Measurements from ENCODE around the gene BCL3.
"Not testable (repeated sequence)": the region's sequence is repeated elsewhere in the genome, so short reads cannot be mapped to it uniquely, and the experiment has no call there.

The BCL3 gene

DNA sequence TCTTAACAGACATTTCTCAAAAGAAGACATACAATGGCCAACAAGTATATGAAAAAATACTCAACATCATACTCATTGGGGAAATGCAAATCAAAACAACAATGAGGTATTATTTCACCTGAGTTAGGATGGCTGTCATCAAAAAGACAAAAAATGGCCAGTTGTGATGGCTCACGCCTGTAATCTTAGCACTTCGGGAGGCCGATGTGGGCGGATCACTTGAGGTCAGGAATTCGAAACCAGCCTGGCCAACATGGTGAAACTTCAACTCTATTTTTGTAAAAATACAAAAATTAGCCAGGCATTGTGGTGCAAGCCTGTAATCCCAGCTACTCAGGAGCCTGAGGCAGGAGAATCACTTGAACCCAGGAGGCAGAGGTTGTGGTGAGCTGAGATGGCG is 27.6 kb upstream of the BCL3 start:
- no peak for DNase-seq (ENCODE audit: low read depth in 2 of 2)

DNA sequence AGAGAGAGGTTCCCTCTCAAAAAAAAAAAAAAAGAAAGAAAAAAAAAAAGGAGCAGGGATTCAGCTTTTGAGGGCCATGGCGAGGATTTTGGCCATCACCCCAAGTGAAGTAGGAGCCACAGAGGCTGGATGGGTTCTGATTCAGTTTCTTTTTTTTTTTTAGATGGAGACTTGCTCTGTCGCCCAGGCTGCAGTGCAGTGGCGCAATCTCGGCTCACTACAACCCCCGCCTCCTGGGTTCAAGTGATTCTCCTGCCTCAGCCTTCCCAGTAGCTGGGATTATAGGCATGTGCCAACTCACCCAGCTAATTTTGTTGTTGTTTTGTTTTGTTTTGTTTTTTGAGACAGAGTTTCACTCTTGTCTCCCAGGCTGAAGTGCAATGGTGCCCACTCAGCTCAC is 27.1 kb upstream of the BCL3 start:
- DNase-seq (ENCODE audit: low read depth in 2 of 2), result not testable (repeated sequence)

DNA sequence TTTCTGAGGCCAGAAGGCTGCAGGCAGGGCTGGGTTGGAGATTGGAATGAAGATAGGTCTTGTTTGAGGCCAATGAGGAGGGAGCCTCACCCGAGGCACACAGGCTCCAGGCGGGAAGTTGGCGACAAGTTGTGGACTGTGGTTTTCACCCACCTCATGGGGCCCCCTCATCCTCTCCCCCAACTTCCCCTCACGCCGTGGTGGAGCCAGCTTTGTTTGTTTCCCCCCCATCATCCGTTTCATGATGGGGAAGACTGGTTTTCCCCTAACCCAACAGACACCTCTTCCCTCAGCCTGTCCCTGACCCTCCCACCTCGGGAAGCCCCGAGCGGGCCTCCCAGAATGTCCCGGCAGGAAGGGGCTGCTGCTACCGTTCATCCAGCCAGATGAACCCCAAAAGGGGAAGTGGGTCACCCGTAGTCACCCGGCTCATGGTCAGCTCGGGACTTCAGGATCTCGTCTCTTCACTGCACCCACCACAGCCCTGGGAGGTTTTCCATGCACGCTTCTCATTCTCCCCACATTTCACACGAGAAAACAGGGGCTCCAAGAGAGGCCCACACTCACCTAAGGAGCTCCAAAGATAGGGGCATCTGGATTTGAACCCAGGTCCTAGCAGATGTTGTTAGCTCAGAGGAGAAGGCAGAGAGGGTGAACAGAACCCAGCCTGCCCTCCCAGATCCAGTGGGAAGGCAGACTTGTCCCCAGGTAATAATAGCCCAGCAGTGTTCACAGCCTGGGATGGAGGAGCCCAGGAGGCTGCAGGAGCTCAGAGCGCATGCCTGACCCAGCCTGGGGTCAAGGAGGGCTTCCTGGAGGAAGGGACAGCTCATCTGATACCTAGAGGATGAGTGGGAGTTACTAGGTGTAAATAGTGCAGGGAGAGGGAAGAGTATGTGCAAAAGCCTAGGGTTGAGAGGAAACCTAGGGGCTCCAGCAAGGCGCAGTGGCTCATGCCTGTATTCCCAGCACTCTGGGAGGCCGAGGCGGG is 26.1 kb upstream of the BCL3 start:
- no peak for DNase-seq (ENCODE audit: low read depth in 2 of 2)

DNA sequence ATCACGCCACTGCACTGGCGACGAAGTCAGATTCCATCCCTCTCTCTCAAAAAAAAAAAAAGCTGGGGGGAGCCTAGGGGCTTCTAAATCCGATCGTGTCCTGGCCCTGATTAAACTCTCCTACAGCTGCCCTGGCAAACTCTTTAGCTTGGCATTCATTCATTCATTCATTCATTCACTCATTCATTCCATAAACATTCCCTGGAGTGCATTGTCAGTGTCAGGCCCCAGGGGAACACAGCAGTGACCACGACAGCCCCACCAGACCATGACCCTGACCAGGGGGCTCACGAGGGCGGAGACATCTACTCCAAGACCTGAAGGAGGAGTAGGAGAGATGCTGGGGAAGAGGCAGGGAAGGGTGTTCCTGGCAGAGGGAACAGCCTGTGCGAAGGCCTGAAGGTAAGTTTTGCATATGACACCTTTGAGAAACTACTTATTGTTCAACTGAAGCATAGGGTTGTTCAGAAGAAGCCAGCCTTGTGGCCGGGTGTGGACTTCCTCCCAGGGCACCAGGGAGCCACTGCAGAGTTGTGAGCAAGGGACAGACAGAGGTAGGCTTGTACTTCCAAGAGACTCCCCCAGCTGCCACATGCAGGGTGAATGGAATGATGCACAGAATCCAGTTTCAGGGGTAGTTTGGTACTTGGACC is 25.1 kb upstream of the BCL3 start:
- no peak for DNase-seq (ENCODE audit: low read depth in 2 of 2)

DNA sequence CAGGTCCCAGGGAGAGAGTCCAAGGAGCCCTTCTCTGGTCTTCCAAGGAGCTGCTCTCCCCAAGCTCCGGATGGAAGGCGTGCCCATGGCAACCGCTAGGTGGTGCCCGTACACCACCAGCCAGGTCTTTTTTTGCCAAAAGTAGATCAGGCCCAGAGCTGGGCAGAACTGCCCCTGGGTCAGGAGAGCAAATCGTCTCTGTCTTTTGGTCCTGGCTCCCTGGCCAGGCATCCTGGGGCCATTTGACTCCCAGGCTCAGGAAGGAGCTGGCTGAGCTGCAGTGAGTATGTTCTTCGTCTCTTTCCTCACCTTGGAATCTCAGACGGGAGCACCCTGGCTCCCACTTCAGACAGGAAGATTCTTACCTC is 24.6 kb upstream of the BCL3 start:
- DNase-seq (ENCODE audit: low read depth in 2 of 2), result peak; percentile 65 to 74

DNA sequence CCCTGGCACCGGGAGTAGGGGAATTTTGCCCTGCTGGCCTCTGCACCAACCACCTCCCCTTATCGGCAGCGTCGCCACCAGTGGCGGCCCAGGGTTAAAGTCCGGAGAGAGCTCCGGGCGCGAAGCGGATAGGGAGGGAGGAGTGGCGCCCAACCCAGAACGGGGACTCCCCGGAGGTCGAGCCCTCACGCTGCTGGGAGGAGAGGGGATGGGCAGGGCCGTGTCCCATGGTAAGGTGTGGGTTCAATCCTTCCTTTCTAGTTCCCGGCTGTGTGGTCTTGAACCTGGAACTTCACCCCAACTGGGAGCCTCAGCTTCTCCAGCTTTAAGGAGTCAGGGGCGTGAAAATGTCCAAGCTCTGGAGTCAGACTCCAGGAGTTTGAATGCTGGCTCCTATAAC is 23.3 kb upstream of the BCL3 start:
- DNase-seq (ENCODE audit: low read depth in 2 of 2), result no peak

DNA sequence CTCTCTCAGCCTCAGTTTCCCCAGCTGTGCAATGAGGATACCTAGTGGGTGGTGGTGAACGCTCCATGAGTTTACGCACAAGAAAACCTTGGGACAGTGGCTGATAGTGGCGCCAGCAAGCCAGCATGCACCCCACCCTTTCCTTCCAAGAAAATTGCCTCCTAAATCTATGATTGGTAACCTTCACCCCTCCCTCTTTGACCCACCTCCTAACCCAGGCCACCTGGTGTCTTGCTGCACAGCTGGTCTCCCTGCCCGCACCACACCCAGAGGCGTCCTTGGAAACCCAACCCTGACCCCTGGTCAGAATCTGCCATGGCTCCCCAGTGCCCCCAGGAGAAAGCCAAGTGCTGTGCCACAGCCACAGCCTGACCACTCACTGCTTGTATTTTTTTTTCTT is 22.8 kb upstream of the BCL3 start:
- DNase-seq (ENCODE audit: low read depth in 2 of 2), result no peak

DNA sequence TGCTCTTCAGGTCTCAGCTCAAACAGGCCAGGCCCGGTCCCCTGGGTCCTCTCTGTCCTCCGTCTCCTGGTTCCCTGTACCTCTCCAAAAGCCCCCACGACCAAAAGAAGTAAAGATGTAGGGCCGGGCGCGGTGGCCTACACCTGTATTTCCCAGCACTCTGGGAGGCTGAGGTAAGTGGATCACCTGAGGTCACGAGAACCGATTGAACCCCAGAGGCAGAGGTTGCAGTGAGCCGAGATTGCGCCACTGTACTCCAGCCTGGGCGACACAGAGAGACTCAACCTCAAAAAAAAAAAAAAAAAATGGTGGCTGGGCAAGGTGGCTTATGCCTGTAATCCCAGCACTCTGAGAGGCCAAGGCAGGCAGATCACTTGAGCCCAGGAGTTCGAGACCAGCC is 22.0 kb upstream of the BCL3 start:
- no peak for DNase-seq (ENCODE audit: low read depth in 2 of 2)

DNA sequence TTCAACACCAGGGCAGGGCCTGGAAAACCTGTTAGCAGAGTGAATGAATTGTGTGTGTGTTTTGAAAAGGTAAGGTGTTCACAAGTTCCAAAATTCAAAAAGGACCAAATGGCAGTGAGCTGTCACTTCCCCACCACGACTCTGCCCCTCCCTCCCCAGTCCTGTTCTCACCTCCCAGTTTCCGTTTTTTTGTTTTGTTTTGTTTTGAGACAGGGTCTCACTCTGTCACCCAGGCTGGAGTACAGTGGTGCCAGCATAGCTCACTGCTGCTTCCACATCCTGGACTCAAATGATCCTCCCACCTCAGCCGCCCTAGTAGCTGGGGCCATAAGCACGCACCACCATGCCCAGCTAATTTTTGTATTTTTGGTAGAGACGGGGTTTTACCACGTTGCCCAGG is 20.3 kb upstream of the BCL3 start:
- no peak for DNase-seq (ENCODE audit: low read depth in 2 of 2)

DNA sequence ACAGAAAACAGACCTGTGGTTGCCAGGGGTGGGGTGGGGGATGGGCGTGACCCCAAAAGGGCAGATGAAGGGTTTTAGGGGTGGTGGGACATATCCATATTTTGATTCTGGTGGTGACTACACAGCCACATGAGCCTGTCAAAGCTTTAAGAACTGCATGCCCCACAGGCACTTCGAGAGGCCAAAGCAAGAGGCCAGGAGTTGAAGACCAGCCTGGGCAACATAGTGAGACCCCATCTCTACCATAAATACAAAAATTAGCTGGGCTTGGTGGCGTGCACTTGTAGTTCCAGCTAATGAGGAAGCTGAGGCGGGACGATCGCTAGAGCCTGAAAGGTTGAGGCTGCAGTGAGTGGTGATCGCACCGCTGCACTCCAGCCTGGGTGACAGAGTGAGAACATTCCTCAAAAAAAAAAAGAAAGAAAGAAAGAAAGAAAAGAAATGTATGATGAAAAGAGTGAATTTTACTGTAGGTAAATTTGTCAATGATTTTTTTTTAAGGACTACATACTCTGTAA is 18.9 kb upstream of the BCL3 start:
- DNase-seq (ENCODE audit: low read depth in 2 of 2), result no peak

DNA sequence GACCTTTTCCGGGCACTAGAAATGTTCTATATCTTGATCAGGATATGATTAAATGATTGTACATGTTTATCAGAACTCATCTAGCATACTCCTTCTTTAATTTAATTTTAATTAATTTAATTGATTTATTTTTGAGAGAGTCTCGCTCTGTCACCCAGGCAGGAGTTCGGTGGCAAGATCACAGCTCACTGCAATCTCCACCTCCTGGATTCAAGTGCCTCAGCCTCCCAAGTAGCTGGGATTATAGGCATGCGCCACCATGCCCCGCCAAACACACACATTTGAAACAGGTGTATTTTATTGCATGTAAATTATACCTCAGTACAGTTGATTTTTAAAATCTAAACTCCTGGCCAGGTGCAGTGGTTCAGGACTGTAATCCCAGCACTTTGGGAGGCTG is 17.4 kb upstream of the BCL3 start:
- DNase-seq (ENCODE audit: low read depth in 2 of 2), result no peak

DNA sequence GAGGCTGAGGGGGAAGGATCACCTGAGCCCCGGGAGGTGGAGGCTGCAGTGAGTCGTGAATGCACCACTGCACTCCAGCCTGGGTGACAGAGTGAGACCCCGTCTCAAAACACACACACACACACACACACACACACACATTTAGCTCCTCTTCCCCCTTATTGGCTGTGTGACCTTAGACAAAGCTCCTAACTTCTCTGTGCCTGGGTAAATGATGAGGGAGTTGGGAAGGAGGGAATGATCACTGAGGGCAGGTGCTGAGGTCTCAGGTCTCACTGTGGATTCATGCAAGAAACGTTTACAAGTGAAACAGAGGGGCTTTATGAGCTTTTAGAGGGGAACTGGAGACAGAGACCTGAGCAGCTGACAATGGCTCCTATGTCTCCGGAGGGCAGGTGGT is 16.9 kb upstream of the BCL3 start:
- DNase-seq (ENCODE audit: low read depth in 2 of 2), result no peak

DNA sequence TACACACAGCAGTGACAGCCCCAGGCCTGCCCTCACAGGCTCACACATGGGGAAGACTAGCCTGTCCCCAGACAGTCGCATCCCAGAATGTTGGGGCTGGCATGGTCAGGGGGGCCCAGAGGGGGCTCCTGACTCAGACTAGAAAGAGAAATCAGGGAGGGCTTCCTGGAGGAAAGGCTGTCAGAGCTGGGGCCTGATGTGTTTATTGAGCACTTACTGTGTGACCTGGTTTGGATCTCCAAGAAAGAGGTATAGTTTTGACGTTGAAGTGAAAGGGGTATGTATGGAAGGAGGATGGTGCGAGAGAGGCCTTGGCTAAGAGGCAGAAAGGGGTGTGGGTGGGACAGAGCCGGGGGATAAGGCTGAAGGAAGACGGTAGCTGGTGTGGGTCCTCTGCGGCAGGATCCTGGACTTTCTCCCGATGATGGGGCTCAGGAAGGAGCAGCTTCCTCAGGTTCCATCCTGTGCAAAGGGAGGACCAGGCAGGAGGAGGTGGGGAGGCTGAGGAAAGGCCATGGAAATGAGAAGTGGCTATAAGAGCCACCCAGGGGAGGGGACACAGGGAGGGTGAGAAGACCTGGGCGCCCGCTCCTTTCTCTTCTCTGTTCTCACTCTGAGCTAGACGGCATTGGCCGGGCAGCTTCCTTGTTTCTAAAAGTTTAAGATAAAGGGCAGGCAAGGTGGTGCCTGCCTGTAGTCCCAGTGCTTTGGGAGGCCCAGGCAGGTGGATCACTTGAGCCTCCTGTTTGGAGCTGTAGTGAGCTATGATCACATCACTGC is 16.1 kb upstream of the BCL3 start:
- no peak for DNase-seq (ENCODE audit: low read depth in 2 of 2)

DNA sequence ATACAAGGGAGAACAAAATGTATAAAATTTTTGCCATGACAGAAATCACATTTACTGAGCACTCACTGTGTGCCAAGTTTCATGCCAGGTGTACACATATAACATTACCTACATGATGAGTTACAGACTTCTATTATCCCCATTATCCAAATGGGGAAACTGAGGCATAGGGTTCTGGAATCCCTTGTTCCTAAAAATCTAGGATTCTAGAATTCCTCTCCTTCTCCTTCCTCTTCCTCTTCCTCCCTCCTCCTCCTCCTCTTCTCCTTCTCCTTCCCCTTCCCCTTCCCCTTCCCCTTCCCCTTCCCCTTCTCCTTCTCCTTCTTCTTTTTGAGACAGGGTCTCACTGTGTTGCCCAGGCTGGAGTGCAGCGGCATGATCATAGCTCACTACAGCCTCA is 14.2 kb upstream of the BCL3 start:
- no peak for DNase-seq (ENCODE audit: low read depth in 2 of 2)

DNA sequence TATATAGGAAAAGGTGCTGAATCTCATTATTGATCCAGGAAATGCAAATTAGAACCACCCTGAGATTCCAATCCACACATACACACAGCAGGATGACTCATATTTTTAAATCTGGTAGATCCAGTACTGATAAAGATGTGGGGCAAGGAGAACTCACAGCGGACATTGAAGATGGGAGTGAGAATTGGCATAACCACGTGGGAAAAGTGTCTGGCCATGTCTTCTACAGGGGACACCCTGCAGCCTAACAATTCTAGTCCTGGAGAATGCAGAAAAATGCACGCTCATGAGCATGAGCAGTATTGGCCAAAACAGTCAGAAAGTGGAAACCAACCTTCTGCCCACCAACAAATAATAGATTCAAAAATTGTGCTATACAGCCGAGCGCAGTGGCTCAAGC is 13.5 kb upstream of the BCL3 start:
- DNase-seq (ENCODE audit: low read depth in 2 of 2), result no peak

DNA sequence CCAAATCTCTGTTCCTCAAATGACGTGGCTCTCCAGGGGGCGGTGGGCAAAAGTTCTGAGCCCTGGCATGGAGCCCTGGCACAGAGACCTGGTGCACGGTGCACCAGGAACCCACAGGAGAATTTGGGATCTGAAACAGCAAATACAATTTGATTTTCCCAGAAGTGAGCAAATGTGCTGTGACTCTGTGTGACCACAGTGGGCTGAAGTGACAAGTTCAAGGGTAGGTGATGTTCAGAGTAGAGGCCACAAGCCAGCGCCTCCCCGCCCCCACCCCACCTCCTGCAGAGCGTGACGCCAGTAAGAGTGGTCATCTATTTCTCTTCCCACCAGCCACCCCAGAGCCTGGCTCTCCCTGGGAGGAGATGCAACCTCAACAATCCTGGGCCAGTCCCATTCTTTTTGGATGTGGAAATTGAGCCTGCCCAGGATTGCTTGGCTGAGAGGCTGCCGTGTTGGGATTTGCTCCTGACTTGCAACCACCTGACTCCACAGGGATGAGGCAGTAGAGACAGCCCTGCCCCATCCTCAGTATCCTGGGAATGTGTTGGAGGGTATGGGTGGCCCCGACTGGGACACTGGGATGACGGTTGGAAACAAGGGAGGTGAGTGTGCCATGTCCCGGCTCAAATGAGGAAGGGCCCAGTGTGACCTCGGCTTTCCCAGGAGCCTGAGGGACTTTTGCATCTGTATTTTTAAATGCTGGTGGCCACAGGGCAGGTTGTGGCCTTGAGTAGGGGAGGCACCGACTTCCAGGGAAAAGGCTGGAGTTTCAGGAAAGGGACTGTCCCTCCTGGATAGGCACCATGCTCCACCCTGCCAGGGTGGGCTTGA is 11.1 kb upstream of the BCL3 start:
- no peak for DNase-seq (ENCODE audit: low read depth in 2 of 2)

DNA sequence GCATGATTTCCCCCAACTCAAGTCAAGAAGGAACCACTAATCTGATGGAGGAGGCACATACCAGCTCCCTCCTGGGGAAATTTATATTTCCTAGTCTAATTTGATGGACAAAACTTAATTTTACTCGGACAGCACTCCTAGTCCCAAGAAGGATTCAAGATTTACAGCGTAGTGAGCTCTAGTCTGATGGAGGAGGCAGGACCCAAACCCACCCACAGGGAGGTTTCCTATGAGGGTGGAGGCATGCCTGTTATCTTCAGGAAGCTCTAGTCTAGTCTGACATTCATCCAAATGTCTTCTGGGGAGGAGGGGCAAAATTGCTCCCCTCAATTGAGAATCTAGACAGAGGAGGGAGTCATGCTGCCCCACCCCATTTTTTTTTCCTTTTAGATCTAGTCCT is 10.4 kb upstream of the BCL3 start:
- no peak for DNase-seq (ENCODE audit: low read depth in 2 of 2)

DNA sequence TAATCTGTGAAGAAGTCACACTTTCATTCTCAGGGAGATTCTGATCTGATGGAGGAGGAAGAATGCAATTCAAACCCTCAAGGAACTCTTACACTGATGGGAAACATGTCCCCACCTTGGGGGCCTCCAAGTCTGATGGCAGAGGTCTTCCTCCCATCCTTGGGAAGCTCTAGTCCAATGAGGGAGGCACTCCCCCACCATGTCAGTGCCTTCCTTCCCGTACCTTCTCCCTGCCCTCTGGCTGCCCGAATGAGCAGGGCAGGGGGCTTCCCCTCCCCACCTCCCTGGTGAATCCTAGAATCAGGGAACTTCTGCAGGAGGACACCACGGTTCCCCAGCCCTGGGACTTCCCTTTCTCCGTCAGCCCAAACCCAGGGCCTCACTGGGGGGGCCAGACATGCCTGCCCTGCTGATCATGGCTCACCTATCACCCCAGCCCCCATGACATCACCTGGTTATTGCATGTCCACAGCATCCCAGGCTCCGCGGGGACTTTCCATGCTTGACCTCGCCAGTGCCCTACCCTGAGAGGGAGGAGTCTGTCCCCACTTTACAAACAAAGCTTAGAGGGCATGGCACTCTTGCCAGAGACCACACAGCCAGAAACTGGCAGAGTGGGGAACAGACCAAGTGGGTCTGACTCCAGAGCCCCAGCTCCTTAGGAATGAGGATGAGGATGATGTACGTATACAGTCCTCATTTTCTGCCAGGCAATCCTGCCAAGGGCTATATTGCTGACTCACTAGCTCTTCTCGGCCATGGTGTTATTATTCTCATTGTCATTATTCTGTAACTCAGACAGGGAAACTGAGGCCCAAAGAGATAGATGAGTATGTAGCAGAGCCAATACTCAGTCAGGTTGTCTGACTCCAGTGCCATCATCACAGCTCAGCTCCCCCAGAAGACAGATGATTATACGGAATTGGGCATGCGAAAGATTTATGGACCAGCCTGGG is 9.6 kb upstream of the BCL3 start:
- no peak for DNase-seq (ENCODE audit: low read depth in 2 of 2)

DNA sequence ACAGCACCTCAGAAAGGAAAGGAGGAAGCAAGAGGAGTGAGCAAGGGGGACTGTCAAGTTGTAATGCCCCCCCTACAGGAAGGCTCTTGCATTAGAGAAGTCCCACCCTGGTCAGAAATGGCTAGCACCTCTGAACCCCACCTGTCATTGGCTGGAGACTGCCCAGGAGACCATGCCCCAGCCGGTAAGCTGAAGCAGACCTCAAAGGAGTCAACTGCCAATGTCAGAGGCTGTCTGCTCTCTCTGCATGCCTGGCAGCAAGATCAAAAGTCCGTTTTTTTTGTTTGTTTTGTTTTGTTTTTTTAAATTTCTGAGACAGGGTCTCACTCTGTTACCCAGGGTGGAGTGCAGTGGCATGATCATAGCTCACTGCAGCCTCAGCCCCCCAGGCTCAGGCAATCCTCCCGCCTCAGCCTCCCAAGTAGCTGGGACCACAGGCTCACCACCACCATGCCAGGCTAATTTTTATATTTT is 8.1 kb upstream of the BCL3 start:
- DNase-seq (ENCODE audit: low read depth in 2 of 2), result no peak

DNA sequence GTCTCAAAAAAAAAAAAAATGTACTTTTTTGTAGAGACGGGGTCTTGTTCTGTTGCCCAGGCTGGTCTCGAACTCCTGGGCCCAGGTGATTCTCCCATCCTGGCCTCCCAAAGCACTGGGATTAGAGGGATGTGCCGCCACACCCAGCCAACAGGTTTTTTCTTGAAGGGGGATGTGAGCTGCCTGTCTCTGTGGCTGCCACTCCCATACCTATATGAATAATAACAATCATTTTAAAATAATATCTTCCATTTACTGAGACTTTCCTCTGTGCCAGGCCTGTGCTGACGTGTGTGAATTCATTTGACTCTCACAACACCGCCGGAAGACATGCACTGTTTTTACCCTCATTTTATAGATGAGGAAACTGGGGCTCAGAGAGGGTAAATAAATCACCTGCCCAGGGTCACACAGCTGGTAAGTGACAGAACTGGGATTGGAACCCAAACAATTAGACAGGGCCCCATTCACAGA is 7.2 kb upstream of the BCL3 start:
- no peak for DNase-seq (ENCODE audit: low read depth in 2 of 2)
